ELF-1 (cell line): ENCODE results near the gene PCDHGB5.
"Not testable (repeated sequence)": the region's sequence is repeated elsewhere in the genome, so short reads cannot be mapped to it uniquely, and the experiment has no call there.

Experiments used
- DNase-seq: peaks from one replicate; pipeline ENCODE4 v3.0.0-alpha.2; 2016; ENCODE audit warnings: low read depth, low spot score

The PCDHGB5 gene

DNA sequence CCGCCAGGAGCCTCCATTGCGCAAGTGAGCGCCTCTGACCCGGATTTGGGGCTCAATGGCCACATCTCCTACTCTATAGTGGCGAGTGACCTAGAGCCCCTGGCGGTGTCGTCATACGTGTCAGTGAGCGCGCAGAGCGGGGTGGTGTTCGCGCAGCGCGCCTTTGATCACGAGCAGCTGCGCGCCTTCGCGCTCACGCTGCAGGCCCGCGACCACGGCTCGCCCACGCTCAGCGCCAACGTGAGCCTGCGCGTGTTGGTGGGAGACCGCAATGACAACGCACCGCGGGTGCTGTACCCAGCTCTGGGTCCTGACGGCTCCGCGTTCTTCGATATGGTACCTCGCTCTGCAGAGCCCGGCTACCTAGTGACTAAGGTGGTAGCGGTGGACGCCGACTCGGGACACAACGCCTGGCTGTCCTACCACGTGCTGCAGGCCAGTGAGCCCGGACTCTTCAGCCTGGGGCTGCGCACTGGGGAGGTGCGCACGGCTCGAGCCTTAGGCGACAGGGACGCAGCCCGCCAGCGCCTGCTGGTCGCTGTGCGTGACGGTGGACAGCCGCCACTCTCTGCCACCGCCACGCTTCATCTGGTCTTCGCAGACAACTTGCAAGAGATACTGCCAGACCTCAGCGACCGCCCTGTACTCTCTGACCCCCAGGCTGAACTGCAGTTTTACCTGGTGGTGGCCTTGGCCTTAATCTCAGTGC lies 12.0 kb downstream of the PCDHGB5 start:
- DNase-seq, result no peak

DNA sequence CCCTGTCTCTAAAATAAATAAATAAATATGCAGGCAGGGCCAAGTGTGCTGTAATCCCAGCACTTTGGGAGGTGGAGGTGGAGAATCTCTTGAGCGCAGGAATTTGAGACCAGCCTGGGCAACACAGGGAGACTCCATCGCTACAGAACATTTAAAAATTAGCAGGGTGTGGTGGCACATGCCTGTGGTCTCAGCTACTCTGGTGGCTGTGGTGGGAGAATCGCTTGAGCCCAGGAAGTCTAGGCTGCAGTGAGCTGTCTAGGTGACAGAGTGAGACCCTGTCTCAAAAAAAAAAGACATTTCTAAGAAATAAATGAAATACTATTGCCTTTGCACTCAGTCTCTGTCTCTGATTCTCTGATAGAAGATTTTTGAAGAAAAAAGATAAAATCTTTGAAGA lies 13.8 kb downstream of the PCDHGB5 start:
- no peak for DNase-seq

DNA sequence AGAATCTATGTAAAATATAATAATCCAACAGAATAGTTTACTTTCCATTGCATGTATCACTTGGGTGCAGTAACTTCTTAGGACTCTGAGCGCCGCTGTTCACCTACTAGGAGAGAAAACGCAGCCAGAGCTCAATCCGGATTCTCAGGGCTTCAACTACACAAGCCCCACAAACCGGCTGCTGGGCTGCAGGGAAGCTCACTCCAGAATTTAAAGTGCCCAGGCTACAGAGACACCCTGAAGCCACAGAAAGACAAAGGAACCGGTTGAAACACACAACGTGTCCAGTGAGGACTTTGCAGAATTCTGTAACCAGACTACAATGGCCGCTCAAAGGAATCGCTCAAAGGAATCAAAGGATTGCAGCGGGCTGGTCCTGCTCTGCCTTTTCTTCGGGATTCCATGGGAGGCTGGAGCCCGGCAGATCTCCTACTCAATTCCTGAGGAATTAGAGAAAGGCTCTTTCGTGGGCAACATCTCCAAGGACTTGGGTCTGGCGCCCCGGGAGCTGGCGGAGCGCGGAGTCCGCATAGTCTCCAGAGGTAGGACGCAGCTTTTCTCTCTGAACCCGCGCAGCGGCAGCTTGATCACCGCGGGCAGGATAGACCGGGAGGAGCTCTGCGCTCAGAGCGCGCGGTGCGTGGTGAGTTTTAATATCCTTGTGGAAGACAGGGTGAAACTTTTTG lies 15.2 kb downstream of the PCDHGB5 start, which contains the start of gene PCDHGA10:
PCDHGA10 (plus strand) TSS at position 134 of the 686 bp plus-strand sequence; CDS start at position 323, 189 bp downstream.
- peak; percentile 74 for DNase-seq

DNA sequence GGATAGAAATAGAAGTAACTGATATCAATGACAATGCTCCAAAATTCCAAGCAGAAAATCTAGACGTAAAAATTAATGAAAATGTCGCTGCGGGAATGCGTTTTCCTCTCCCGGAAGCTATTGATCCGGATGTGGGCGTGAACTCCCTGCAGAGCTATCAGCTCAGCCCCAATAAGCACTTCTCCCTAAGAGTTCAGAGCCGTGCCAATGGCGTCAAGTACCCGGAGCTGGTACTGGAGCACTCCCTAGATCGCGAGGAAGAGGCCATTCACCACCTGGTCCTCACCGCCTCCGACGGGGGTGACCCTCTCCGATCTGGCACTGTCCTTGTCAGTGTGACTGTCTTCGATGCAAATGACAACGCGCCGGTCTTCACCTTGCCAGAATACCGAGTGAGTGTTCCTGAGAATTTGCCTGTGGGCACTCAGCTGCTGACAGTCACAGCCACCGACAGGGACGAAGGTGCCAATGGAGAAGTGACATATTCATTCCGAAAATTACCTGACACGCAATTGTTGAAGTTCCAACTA lies 15.9 kb downstream of the PCDHGB5 start:
- DNase-seq, result peak; percentile 42

DNA sequence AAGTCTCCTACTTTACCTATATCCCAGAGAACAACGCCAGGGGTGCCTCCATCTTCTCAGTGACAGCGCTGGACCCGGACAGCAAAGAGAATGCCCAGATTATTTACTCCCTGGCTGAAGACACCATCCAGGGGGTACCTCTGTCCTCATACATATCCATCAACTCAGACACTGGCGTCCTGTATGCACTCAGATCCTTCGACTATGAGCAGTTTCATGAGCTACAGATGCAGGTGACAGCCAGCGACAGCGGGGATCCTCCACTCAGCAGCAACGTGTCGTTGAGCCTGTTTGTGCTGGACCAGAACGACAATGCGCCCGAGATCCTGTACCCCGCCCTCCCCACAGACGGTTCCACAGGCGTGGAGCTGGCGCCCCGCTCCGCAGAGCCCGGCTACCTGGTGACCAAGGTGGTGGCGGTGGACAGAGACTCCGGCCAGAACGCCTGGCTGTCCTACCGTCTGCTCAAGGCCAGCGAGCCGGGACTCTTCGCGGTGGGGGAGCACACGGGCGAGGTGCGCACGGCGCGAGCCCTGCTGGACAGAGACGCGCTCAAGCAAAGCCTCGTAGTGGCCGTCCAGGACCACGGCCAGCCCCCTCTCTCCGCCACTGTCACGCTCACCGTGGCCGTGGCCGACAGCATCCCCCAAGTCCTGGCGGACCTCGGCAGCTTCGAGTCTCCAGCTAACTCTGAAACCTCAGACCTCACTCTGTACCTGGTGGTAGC lies 17.0 kb downstream of the PCDHGB5 start:
- DNase-seq, result not testable (repeated sequence)

DNA sequence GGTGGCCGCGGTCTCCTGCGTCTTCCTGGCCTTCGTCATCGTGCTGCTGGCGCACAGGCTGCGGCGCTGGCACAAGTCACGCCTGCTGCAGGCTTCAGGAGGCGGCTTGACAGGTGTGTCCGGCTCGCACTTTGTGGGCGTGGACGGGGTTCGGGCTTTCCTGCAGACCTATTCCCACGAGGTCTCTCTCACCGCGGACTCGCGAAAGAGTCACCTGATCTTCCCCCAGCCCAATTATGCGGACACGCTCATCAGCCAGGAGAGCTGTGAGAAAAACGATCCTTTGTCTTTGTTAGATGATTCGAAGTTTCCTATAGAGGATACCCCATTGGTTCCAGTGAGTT lies 17.5 kb downstream of the PCDHGB5 start:
- not testable (repeated sequence) for DNase-seq

DNA sequence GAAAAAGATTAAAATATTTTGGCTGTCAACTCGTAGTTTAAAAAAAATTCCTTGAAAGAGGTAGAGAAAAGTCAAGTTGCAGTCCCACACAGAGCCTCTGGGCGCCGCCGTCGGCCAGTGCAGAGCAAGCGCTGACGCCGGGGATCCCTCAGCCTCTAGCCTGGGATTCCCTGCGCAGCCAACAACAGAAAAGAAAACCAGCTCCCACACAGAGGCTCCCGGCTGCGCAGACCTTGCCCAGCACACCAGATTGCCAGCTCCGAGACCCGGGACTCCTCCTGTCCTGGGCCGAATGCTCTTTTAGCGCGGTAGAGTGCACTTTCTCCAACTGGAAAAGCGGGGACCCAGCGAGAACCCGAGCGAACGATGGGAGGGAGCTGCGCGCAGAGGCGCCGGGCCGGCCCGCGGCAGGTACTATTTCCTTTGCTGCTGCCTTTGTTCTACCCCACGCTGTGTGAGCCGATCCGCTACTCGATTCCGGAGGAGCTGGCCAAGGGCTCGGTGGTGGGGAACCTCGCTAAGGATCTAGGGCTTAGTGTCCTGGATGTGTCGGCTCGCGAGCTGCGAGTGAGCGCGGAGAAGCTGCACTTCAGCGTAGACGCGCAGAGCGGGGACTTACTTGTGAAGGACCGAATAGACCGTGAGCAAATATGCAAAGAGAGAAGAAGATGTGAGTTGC lies 19.9 kb downstream of the PCDHGB5 start, which contains the start of gene PCDHGB7:
PCDHGB7 (plus strand) TSS at position 184 of the 679 bp plus-strand sequence; CDS start at position 367, 183 bp downstream.
- DNase-seq, result peak; percentile 91

DNA sequence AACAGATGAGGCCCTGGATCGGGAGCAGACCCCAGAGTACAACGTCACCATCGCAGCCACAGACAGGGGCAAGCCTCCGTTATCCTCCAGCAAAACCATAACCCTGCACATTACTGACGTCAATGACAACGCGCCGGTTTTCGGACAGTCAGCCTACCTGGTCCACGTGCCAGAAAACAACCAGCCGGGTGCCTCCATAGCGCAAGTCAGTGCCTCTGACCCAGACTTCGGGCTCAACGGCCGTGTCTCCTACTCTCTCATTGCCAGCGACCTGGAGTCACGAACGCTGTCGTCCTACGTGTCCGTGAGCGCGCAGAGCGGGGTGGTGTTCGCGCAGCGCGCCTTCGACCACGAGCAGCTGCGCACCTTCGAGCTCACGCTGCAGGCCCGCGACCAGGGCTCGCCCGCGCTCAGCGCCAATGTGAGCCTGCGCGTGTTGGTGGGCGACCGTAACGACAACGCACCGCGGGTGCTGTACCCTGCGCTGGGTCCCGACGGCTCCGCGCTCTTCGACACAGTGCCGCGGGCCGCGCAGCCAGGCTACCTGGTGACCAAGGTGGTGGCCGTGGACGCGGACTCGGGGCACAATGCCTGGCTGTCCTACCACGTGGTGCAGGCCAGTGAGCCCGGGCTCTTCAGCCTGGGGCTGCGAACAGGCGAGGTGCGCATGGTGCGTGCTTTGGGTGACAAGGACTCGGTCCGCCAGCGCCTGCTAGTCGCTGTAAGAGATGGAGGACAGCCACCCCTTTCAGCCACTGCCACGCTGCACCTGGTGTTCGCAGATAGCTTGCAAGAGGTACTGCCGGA lies 21.5 kb downstream of the PCDHGB5 start:
- no peak for DNase-seq

DNA sequence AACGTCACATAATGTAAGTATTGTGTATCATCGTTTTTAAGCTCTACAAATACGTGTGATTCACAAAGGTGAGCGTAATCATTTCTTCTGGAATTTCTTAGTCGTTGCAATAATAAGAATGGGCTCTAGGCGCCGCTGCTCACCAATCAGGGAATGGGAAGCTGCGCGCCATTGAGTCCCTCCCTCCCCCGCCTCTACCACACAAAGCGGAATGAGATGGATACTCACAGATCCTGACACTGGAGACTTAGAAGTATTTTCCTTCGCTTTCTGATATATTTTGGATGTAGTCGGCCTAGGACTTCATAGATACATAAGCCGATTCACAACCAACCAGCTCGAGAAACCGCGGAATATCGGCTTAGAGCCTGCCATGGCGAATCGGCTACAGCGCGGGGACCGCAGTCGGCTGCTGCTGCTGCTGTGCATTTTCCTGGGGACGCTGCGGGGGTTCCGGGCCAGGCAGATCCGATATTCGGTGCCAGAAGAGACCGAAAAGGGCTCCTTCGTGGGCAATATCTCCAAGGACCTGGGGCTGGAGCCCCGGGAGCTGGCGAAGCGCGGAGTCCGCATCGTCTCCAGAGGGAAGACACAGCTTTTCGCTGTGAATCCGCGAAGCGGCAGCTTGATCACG lies 23.2 kb downstream of the PCDHGB5 start, which contains the start of gene PCDHGA11:
PCDHGA11 (plus strand) TSS at position 197 of the 634 bp plus-strand sequence; CDS start at position 374, 177 bp downstream.
- DNase-seq, result peak; percentile 78

DNA sequence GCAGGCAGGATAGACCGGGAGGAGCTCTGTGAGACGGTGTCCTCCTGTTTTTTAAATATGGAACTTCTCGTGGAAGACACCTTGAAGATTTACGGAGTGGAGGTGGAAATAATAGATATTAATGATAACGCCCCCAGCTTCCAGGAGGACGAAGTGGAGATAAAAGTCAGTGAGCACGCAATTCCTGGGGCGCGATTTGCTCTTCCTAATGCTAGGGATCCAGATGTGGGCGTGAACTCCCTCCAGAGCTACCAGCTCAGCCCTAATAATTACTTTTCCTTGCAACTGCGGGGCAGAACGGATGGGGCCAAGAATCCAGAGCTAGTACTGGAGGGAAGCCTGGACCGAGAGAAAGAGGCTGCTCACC lies 23.7 kb downstream of the PCDHGB5 start:
- no peak for DNase-seq

DNA sequence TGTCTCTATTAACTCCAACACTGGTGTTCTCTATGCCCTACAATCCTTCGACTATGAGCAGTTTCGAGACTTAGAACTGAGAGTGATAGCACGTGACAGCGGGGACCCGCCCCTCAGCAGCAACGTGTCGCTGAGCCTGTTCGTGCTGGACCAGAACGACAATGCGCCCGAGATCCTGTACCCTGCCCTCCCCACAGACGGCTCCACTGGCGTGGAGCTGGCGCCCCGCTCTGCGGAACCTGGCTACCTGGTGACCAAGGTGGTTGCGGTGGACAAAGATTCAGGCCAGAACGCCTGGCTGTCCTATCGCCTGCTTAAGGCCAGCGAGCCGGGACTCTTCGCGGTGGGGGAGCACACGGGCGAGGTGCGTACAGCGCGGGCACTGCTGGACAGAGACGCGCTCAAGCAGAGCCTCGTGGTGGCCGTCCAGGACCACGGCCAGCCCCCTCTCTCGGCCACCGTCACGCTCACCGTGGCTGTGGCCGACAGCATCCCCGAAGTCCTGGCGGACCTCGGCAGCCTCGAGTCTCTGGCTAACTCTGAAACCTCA lies 25.1 kb downstream of the PCDHGB5 start:
- DNase-seq, result no peak

DNA sequence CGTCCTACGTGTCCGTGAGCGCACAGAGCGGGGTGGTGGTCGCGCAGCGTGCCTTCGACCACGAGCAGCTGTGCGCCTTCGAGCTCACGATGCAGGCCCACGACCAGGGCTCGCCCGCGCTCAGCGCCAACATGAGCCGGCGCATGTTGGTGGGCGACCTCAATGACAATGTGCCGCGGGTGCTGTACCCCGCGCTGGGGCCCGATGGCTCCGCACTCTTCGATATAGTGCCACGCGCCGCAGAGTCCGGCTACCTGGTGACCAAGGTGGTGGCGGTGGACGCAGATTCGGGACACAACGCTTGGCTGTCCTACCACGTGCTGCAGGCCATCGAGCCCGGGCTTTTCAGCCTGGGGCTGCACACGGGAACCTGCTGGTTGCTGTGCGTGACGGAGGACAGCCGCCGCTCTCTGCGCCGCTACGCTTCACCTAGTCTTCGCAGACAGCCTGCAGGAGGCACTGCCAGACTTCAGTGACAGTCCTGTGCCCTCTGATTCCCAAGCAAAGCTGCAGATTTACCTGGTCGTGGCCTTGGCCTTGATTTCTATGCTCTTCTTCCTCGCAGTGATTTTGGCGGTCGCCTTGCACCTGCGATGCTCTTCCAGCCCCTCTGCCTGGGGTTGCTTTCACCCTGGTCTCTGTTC lies 30.2 kb downstream of the PCDHGB5 start:
- DNase-seq, result no peak

DNA sequence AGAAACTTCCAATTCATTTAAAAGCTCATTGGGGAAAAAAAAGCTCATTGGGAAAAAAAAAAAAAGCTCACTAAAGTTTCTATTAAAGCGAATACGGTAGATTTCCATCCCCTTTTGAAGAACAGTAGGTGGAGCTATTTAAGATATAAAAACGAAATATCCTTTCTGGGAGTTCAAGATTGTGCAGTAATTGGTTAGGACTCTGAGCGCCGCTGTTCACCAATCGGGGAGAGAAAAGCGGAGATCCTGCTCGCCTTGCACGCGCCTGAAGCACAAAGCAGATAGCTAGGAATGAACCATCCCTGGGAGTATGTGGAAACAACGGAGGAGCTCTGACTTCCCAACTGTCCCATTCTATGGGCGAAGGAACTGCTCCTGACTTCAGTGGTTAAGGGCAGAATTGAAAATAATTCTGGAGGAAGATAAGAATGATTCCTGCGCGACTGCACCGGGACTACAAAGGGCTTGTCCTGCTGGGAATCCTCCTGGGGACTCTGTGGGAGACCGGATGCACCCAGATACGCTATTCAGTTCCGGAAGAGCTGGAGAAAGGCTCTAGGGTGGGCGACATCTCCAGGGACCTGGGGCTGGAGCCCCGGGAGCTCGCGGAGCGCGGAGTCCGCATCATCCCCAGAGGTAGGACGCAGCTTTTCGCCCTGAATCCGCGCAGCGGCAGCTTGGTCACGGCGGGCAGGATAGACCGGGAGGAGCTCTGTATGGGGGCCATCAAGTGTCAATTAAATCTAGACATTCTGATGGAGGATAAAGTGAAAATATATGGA lies 32.8 kb downstream of the PCDHGB5 start, which contains the start of gene PCDHGA12:
PCDHGA12 (plus strand) TSS at position 176 of the 782 bp plus-strand sequence; CDS start at position 429, 253 bp downstream.
- peak; percentile 67 for DNase-seq

DNA sequence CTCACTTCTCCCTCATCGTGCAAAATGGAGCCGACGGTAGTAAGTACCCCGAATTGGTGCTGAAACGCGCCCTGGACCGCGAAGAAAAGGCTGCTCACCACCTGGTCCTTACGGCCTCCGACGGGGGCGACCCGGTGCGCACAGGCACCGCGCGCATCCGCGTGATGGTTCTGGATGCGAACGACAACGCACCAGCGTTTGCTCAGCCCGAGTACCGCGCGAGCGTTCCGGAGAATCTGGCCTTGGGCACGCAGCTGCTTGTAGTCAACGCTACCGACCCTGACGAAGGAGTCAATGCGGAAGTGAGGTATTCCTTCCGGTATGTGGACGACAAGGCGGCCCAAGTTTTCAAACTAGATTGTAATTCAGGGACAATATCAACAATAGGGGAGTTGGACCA lies 33.5 kb downstream of the PCDHGB5 start:
- DNase-seq, result no peak

DNA sequence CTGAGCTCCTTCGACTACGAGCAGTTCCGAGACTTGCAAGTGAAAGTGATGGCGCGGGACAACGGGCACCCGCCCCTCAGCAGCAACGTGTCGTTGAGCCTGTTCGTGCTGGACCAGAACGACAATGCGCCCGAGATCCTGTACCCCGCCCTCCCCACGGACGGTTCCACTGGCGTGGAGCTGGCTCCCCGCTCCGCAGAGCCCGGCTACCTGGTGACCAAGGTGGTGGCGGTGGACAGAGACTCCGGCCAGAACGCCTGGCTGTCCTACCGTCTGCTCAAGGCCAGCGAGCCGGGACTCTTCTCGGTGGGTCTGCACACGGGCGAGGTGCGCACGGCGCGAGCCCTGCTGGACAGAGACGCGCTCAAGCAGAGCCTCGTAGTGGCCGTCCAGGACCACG lies 34.6 kb downstream of the PCDHGB5 start:
- DNase-seq, result not testable (repeated sequence)

DNA sequence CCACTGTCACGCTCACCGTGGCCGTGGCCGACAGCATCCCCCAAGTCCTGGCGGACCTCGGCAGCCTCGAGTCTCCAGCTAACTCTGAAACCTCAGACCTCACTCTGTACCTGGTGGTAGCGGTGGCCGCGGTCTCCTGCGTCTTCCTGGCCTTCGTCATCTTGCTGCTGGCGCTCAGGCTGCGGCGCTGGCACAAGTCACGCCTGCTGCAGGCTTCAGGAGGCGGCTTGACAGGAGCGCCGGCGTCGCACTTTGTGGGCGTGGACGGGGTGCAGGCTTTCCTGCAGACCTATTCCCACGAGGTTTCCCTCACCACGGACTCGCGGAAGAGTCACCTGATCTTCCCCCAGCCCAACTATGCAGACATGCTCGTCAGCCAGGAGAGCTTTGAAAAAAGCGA lies 35.0 kb downstream of the PCDHGB5 start:
- DNase-seq, result not testable (repeated sequence)

DNA sequence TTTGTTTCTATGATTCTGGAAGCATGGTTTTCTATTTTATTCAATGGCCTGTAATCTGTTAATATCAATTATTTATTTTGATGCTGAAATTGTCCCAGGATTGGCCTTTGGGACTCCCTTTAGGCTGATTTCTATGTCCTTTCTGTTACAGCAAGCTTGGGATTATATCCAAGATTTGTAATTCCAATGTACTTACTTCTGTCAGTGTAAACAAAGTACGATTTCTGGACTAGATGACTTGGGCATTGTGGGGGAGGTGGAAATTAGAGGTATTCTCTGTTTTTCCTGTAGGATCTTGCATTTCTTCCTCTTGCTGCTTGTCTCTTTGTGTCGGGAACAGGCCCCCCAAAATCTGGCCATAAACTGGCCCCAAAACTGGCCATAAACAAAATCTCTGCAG lies 36.3 kb downstream of the PCDHGB5 start:
- no peak for DNase-seq

DNA sequence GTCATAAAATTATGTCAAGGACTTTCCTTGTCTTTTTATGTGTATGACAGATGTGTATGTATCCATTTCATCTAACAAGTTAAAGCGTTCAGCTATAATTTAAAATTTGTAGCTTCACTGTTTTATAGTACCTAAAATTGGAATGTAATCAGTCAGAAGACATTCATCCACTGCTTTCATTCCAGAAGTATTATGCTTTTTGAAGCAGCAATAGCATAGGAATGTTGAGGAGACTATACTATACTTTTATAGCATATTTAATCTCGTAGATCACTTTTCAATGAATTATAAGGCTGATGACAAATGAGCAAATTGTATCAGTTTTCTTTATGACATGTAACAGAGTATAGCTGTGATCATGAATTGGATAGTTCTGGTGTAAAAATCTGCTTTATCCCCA lies 39.5 kb downstream of the PCDHGB5 start:
- no peak for DNase-seq
